Measurements from ENCODE around the gene ZNF607.
A peak's percentile ranks its signal among the peaks of the same experiment; 100 is the strongest.
"Not testable (repeated sequence)": the region's sequence is repeated elsewhere in the genome, so short reads cannot be mapped to it uniquely, and the experiment has no call there.

ZNF607 gene

DNA sequence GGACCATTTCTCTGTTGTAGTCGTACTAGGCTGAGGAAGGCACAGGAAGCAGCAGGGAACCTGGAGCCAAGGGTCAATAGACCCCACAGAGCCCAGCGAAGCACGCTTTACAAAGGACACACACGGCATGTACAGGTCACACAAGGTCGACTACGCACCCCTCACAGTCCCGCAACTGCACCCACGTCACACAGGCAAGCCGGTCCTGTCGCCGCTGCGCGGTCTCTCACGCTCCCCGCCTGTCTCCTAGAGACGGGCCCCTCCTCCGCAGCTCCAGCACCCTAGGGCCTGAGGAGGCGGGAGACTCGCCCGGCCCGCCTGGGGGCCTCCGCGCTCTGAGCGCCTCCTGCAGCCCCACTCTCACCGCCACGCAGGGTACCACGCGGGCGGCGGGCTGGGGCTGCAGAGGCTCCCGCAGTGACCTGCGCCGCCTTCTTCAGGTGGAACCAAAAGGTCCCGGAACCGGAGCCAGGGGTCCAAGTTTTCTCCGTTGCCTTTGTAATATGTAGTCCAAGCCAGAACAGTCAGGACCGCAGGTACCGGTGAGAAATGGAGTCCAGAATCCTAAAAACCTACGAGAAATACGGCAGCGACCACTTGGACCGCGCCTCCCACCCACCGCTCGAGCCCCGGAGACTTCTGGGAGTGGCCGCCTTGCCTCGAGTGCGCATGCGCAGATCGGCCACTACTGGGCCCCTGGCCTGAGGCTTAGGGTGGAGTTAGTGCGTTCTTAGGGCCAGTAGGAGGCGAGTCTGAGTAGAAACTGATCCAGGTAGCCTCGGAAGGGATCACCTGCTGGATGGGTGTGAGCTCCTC is at the start of gene ZNF607:
TSS of gene ZNF607 (minus strand) at position 651 of the 816 bp plus-strand sequence. CDS start 8,143 bp downstream, outside the sequence.
- DNase-seq, result peak; percentile 93

DNA sequence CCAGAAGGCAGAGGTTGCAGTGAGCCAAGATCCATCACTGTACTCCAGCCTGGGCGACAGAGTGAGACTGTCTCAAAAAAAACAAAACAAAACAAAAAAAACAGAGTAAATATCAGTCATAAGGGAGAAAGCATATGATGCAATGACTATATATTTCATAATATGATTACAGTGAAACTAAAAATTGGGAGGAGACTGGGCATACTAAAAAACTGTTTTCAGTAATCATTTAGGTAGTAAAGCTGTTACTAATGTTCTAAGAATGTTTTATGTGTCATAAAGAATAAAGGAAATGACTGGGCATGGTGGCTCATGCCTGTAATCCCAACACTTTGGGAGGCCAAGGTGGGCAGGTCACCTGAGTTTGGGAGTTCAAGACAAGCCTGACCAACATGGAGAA is 43.9 kb upstream of the ZNF607 start:
- no peak for DNase-seq

DNA sequence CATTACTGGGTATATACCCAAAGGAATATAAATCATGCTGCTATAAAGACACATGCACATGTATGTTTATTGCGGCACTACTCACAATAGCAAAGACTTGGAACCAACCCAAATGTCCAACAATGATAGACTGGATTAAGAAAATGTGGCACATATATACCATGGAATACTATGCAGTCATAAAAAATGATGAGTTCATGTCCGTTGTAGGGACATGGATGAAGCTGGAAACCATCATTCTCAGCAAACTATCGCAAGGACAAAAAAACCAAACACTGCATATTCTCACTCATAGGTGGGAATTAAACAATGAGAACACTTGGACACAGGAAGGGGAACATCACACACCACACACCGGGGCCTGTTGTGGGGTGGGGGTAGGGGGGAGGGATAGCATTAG is 38.1 kb upstream of the ZNF607 start:
- DNase-seq, result not testable (repeated sequence)

DNA sequence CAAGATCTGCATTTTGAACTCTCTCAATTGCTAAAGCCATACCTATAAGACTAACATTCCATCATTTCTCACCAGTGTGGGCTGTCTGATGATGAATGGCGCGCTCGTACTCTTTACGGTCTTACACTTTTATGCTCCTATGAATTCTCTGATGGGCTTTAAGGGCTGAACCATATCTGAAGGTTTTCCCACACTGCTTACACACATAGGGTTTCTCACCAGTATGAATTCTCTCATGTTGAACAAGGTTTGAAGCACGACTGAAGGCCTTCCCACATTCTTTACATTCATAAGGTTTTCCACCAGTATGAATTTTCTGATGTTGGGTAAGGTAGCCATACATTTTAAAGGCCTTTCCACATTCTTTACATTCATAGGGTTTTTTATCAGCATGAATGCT is 18.8 kb upstream of the ZNF607 start:
- no peak for DNase-seq

DNA sequence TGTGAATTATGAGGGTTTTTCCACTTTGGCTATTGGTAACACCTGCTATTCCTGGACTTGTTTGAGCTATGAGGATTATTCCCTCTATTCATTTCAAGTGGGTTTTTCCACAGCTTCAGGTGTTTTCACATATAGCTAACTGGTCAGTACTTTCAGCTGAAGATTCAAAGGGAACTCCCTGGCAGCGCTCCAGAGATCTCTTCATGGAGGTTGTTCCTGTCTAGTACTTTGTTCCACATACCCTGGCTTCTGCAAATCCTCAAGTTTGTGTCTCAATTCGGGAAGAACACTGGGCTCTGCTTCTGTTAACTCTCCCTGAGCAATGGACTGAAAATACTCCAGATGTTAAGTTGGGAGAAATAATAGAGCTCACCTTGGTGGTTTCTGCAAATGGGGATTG is 5.6 kb upstream of the ZNF607 start:
- DNase-seq, result no peak

DNA sequence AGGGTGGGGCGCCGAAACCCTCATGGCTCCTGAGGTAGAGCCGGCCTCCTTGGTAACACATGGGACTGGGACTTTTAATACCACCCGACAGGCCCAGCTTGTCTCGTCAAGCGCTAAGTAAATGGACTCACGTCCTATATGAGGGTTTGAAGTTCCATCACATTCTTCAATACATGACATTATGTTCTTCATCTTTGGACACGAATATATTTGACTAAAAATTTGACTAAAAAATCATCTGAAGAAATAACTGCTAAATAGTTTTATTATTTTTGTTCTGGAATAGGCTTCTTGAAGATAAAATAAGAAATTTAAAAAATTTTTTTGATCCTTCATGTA is 335 bp upstream of the ZNF607 start:
- no peak for DNase-seq

DNA sequence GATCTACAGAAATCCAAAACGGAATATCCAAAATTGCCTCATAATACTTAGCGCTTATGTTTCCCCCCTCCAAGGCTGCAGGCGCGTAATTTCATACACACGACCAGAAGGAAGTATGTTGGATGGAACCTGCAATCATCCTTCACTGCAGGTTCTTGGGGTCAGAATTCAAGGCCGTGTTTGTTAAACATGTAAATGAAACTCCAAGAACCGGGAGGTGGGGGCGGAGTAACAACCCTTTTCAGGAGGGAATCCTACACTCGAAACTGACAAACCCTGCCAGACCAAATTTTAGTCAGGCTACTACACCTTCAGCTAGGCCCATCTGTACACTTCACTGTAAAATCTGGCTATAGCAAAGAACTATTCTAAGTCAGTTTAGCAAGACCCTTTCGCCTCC is 1.3 kb downstream of the ZNF607 start:
- no peak for DNase-seq

DNA sequence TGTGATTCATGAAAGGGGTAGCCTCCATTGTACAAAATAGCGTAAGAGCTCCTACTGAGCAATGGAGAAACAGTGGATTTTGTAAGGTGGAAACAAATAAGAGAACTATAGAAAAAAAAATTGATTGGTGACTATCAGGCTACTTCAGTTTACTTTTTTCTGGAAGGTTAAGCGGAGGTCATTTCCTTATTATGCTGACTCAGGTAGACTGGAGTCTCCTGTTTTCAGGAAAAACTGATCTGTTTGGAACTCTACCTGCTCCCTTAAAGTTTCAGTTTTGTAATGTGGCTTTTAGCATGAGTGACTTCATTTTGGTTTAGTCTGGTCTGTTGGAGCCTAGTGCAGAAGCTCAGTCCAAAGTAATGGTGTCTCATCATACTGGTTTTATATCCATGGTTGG is 3.4 kb downstream of the ZNF607 start:
- DNase-seq, result no peak

DNA sequence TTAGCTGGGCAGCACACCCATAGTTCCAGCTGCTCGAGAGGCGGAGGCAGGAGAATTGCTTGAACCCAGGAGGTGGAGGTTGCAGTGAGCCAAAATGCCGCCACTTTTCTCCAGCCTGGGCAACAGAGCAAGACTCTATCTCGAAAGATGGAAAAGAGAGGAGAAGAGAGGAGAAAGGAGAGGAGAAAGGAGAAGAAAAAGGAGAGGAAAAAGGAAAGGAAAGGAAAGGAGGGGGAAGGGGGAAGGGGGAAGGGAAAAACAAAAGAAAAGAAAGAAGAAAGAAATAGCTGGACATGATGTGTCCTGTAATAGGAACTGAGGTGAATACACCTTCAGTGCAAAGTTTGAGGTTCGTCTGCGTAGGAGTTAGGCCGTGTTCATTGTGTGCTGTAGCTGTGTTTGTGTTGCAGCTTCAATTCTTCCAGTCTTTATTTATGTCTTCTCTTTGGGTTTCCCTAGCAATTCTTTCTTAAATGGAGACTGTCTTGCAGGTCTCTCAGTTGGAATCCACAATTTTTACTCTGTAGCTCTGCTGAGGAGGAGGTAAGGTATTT is 13.4 kb downstream of the ZNF607 start:
- no peak for DNase-seq

DNA sequence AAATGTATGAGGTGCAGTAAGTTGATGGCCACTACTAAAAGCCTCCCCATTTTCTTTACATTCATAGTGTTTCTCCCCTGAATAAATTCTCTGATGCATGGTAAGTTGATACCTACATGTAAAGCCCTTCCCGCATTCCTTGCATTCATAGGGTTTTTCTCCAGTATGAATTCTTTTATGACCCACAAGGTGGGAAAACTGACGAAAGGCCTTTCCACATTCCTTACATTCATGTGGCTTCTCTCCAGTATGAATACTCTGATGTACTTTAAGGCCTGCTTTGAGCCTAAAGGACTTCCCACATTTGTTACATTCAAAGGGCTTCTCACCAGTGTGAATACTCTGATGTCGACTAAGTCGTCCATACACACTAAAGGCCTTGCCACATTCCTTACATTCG is 20.5 kb downstream of the ZNF607 start:
- no peak for DNase-seq

DNA sequence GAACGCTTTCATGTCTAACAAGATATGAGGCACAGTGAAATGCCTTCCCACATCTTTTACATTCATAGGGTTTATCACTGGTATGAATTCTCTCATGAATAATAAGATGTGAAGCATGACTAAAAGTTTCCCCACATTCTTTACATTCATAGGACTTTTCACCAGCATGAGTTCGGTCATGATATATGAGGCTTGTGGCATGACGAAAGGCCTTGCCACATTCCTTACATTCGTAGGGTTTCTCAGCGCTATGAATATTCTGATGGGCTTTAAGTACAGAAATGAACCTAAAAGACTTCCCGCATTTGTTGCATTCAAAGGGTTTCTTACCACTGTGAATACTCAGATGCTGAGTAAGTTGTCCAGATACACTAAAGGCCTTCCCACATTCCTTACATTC is 21.3 kb downstream of the ZNF607 start:
- no peak for DNase-seq

DNA sequence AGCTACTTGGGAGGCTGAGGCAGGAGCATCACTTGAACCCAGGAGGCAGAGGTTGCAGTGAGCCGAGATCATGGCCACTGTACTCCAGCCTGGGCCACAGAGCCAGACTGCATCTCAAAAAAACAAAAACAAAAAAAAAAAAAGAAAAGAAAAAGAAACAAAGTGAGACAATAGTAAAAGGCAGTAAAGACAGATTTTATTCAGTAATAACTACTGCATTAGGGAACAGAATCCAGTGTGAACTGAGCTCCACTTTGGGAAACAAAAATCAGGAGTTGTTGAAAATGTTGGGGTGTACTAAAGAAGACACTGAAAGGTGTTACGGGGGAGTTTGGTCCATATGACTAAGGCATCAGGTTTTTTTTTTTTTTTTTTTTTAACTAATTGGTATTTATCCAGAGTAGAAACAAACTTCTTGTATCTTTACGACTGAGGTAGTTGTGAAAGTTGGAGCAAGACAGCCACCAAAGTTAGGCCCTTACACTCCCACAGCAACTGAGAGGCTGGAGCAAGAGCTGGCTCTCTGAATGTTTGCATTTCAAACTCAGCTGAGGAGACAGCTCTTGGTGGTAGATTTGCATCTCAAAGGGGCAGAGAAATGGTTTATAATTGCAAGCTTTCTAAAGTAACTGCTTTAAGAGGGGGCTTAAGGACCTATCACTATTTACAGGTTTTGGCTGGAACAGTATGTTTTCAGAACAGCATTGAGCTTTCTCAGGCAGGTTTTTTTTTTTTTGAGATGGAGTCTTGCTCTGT is 24.2 kb downstream of the ZNF607 start:
- no peak for DNase-seq

DNA sequence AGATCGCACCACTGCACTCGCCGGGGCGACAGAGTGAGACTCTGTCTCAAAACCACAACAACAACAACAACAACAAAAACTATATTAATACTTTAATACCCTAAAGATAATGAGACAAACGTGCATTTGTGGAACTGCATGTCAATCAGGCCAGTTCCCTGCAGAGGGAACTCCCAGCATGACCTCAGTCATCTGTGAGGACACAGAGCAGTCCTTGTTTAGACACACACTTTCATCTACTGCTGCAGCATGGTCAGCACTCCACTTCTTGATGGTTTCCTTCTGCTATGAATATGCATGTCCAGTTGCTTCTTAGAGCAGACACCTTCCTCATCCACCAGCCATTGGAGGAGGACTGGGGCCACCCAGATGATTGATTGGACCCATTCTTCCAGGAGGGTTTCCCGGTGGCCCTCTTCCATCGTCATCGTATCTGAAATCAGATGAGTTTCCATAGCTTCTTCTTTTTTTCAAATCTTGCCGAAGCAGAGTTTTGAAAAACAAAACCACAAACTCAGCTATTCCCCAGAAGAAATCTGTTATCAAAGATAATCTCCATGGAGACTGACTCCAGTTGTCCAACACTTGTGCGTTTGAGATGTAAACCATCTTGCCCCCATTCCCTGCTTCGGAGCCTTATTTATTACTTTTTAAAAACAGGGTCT is 26.5 kb downstream of the ZNF607 start:
- DNase-seq, result no peak

DNA sequence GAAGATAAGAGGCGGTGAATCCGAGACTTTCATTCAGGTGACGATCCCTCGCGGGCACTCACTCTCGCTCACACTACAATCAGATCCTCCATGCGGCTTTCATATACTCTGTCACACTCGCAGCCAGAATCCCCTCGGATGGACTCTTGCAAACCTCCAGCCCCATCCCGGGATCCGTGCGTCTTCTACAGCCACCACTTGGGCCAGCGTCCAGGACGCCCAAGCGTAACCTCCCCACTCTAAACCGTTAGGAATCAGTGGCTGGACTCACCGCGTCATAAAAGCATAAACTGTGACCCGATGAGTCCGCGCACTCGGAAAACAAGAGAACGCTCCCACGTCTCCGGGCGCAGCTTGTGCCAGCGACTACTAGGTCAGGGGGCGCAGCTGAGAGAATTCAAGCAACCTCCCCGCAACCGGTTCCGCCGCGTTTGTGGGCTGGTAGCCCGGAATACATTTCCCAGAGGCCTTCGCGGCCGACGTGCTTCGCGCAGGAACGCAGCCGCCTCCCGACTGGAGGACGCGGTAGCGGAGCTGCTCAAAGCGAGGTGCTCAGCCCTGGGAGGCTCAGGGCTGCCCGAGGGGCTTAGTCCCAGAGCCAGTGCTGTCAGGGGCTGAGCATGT is 27.6 kb downstream of the ZNF607 start:
- peak; percentile 92 for DNase-seq

DNA sequence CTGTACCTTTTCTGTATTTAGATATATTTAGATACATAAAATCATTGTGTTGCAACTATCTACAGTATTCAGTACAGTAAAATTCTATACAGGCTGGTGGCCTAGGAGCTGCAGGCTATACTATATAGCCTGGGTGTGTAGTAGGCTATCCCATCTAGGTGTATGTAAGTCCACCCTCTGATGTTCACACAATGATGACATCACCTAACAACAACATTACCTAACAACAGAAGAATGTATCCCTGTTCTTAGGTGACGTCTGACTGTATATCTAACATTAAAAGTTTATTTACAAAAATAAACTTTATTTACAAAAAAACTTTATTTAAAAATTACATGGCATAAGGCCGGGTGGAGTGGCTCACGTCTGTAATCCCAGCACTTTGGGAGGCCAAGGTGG is 36.0 kb downstream of the ZNF607 start:
- DNase-seq, result no peak

DNA sequence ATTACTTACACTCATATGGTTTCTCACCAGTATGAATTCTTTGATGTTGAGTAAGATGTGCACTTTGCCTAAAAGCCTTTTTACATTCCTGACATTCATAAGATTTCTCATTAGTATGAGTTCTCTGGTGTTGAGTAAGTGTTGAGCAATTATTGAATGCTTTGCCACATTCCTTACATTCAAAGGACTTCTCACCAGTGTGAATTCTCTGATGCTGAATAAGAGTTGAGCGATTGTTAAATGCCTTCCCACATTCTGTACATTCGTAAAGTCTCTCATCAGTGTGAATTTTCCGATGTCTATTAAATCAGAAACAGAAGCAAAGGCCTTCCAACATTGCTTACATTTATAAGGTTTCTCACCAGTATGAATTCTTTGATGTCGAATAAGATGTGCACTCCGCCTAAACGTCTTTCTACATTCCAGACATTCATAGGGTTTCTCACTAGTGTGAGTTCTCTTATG is 50.1 kb downstream of the ZNF607 start:
- DNase-seq, result no peak

DNA sequence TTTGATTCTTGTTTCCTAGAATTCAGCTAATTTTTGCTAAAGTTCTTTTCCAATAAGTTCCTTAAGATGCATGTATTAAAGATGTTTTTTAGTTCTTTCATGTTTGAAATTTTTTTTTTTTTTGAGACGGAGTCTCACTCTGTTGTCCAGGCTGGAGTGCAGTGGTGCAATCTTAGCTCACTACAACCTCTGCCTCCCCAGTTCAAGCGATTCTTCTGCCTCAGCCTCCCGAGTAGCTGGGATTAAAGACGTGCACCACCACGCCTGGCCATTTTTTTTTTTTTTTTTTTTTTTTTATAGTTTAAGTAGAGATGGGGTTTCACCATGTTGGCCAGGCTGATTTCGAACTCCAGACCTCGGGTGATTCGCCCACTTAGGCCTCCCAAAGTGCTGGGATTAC is 62.4 kb downstream of the ZNF607 start:
- DNase-seq, result not testable (repeated sequence)

DNA sequence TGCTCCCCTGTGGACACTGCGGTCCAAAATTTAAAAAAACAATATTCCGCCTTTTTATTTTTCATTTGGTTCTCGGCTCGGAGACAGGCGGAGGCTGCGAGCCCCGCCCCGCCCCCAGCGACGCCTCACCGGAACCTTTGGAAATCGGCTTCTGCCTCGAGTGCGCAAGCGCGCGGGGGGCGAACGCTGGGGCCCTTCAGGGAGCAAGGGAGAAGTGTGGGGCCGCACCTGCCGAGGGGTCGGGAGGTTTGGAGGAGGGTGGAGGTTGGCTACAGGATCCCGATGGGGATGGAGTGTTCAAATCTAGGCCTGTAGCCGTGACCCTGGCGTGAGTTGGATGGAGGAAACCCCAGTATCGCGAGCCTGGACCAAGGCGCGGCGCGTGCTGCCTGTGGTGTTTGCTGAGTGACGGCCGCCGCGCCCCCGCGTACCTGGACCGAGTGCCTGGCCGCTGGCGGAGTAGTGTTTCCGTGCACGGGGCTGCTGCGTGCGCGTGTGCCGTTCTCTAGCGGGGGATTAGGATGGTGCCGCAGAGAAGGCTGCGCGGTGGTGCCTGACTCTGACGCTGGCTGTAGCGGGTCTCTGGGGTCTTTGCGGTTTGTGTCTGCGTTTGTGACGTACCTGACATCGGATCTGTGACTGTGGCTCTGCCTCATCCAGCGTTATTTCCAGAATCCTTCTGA is 63.7 kb downstream of the ZNF607 start:
- peak; percentile 94 for DNase-seq

DNA sequence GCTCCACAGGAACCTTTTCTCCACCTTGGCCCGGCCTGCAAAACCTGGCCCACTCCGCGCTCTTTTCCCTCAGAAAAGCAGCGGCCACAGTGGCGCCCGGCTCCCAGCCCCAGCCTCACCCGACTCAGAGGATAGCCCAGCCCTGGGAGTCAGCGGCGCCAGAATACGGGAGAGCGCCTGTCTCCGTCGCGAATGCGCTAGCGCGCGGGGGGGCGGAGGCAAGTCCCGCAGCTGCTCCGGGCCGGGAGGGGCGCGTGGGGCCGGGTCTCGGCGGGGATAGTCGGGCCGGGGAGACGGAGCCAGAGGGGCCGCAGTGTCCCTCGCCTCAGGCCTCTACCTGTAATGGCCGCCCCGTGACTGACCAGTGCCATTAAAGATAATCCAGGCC is 64.3 kb downstream of the ZNF607 start, which contains the start of gene ZFP30:
TSS of gene ZFP30 (minus strand) at position 165 of the 388 bp plus-strand sequence. CDS start 7,643 bp downstream, outside the sequence.
- DNase-seq, result peak; percentile 92

DNA sequence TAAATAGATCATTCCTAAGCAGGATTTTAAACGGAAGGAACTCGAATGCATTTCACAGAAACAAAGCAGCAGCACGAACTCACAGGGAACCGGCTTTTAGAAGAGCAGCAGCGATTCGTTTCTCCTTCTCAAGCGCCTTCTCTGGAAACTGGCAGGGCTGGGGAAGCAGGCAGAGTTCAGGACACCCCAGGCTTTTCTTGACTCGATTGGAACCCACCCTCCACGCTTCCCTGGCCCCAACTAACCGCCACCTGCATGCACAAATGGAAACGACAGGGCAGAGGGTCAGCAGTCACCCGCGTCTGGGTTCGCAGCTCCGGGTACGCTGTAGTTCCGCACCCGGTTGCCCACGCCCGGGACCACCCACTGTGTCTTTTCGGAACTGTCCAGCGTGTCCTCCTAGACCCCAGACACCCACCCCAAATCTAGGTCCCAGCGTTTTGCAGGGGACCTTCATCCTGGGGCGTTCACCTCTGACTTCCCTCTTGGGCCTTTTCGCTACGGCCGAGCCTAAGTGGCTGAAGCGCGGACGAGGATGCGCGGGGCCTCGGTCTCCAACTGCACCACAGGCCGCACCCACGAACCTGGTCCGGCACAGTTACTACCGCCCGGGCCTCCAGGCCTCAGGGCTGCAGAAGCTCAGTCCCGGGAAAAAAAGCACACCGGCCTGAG is 64.8 kb downstream of the ZNF607 start:
- peak; percentile 69 for DNase-seq

DNA sequence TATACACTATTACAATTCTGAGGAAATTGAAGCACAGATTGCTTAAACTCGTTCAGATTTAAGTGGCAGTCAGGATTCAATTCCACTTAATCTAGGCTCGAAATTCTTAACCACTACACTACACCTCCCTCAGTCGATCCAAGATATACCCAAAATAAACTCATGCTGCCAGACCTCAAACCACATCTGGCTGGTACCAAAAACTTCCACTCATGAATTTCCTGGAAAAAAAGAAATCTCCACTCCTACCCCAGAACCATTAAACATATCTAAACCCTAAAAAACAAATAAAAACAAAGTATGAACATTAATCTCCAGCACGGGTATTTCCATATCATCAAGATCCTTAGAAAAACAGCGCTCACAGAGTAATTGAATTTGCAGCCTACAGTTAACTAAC is 65.4 kb downstream of the ZNF607 start:
- DNase-seq, result no peak

Data from activated effector memory CD4-positive, alpha-beta T cell treated with anti-CD3 and anti-CD28 coated beads, Interleukin-2, amount 50 U/mL, for 16 hours (primary cell).